ENCODE results near the gene VRTN.
"Not testable (repeated sequence)": the region's sequence is repeated elsewhere in the genome, so short reads cannot be mapped to it uniquely, and the experiment has no call there.

The VRTN gene

DNA sequence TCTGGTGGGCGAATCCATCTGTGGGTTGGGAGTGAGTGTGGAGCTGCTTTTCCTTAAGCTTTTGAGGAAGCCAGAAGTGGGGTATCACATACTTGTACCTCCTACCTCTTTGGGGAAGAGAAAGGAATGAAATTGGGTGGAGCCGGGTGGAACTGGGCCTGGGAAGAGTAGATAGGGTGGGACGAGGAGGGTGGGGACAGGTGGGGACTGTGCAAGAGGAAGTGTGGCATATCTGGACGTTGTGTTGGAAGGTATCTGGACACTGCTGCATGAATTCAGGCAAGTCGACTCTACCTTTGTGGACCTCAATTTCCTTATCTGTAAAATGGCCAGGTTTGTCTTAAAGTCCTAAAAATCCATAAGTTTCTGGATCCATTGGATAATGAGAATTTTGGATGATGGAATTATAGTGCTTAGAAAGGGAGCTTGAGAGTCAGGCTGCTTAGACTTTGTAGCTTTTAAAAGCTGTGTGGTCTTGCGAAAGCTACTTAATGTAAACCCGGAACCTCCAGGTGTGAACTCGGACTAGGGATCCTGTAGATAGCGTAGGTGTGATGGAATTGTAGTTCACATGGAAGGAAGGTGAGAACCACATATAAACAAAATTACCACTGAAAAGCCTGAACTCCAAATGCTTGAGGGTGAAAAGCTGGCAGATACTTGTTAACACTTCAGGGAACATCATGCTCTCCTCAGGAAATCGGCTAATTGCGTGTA, 2.1 kb downstream of the VRTN start:
- no peak for DNase-seq (ENCODE audit: low read depth)

DNA sequence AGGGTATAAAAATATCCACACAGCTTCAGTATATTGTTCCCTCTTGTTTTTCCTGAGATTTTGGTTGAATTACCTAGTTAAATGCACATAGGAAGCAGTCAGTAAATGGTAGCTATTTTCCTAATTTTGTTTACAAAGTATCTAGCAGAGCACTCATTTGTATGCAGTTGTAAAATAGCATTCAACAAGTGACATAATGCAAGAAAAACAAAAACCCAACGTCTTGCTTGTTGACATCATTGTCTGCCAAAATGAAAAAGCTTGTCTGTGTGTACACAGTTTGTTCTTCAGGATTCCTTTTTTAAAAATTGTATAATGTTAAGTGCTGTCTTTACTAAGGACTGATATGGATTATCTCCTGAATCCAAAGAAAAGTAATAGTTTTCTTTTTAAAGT, 2.7 kb downstream of the VRTN start:
- no peak for DNase-seq (ENCODE audit: low read depth)

DNA sequence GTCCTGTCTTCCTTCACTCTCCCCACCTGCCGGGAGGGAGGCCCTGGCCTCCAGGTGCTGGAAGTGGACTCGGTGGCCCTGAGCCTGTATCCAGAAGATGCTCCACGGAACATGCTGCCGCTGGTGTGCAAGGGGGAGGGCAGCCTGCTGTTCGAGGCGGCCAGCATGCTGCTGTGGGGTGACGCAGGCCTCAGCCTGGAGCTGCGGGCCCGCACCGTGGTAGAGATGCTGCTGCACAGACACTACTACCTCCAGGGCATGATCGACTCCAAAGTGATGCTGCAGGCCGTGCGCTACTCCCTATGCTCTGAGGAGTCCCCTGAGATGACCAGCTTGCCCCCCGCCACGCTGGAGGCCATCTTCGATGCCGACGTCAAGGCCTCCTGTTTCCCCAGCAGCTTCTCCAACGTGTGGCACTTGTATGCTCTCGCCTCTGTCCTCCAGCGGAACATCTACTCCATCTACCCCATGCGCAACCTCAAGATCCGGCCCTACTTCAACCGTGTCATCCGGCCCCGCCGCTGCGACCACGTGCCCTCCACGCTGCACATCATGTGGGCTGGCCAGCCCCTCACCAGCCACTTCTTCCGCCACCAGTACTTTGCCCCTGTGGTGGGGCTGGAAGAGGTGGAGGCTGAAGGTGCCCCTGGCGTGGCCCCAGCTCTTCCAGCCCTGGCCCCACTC, 8.8 kb downstream of the VRTN start:
- no peak for DNase-seq (ENCODE audit: low read depth)

DNA sequence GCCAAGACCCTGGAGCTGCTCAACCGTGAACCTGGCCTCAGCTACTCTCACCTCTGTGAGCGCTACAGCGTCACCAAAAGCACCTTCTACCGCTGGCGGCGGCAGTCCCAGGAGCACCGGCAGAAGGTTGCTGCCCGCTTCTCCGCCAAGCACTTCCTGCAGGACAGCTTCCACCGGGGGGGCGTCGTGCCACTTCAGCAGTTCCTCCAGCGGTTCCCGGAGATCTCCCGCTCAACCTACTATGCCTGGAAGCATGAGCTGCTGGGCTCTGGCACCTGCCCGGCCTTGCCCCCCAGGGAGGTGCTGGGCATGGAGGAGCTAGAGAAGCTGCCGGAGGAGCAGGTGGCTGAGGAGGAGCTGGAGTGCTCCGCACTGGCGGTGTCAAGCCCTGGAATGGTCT, 9.3 kb downstream of the VRTN start:
- DNase-seq (ENCODE audit: low read depth) = no peak

DNA sequence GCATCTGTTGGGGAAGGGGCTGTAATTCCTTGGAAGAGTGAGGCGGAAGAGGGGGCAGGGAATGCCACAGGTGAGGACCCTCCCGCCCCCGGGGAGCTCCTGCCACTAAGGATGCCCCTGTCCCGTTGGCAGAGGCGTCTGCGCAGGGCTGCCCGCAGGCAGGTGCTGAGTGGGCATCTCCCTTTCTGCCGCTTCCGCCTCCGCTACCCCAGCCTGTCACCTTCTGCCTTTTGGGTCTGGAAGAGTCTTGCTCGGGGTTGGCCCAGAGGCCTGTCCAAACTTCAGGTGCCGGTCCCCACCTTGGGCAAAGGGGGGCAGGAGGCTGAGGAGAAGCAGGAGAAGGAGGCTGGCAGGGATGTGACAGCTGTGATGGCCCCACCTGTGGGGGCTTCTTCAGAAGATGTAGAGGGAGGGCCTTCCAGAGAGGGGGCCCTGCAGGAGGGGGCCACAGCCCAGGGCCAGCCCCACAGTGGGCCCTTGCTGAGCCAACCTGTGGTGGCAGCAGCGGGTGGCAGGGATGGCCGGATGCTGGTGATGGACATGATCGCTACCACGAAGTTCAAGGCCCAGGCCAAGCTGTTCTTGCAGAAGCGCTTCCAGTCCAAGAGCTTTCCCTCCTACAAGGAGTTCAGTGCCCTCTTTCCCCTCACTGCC, 10.0 kb downstream of the VRTN start:
- DNase-seq (ENCODE audit: low read depth) = no peak

DNA sequence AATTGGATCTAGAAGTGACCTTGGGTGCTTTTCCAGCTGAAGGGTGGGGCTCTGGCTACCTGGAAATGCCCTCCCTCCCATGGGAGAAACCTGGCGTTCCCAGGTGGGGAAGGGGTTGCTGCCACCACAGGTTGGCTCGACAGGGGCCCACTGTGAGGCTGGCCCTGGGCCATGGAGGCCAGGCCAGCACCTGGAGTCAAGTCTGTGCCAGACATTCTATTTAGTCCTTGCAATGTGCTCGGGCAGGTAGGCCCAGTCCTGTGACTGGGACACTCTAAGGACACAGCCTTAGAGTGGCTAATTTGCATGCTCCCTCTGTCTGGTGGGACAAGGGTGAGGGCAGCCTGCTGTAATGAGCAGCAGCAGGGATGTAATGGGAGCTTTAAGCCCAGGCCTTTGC, 11.9 kb downstream of the VRTN start:
- DNase-seq (ENCODE audit: low read depth) = no peak

DNA sequence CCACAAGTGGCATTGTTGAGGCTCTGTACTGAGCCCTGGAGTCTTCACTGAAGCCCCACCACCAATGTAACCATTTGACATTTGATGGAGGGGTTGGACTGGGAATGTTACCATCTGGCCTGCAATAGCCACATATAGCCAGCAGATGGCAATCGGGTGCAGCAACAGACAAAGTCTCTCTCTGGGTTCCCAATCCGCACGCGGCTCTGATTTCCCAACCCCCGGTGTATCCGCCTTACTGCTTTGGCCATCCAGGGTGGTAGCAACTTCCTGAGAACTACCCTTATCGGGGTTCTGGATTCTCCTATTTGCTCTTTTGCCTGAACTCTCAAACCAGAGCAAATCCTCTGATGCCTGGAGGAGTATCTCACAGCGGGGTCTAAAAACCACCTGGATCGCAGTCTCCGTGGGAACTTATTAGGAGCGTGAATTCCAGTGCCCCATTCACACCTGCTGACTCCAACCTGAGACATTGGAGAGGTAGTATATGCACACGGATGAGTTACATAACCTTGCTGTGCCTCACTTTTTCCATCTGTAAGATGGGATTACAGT, 14.2 kb downstream of the VRTN start:
- peak; percentile 20 for DNase-seq (ENCODE audit: low read depth)

DNA sequence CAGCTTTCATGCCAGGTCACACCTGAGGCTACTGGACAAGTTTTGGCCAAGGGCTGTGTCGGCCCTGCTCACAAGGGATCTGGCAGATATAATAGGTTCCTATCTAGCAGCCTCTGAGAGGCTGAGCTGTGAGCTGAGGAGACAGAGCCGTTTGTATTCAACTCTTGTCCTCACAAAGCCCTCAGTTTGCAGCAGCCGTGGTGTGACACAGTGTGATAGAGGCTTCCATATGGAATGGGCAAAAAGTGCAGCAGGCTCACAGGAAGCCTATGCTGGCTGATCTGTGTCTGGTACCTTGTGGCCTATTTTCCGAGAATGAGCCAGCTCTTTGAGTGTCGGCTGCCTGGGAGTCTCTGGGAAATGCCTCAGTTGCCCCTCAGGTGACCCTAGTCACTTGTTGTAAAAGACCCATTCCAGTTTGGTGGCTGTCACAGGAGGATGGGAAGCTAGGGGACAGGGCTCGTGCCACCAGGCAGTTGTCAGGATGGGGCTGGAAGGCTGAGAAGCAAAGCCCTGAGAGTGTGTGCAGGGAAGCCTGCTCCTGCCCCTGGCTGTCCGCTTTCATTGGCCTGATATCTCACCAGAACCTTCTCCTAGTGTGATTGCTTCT, 16.1 kb downstream of the VRTN start:
- DNase-seq (ENCODE audit: low read depth) = no peak

DNA sequence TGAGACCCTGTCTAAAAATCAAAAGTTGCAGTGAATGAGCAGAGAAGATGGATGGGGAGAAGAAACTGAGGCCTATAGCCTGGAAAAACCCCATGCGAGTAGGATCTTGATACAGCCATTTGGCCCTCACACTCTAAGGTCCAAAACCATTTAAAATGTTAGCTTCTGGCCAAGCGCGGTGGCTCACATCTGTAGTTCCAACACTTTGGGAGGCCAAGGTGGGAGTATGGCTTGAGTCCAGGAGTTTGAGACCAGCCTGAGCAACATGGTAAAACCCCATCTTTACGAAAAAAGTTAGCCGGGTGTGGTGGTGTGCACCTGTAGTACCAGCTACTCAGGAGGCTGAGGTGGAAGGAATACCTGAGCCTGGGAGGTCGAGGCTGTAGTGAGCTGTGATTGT, 19.8 kb downstream of the VRTN start:
- DNase-seq (ENCODE audit: low read depth) = no peak

DNA sequence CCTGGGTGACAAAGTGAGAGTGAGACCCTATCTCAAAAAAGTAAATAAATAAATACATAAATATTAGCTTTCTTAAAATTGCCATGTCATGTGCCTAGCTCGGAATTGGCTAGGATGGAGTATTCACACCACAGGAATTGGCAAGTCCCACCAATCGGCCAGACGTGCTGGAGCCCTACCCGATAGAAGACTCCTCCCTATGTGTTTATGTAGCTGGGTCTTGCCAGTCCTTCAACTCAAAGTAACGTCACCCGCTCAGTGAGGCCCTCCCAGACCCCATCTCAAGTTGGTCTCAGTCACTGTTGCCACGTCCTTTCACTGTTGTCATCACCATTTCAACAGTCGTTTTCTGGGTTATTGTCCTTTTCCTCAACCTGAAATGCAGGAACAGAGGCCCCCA, 20.2 kb downstream of the VRTN start:
- no peak for DNase-seq (ENCODE audit: low read depth)

DNA sequence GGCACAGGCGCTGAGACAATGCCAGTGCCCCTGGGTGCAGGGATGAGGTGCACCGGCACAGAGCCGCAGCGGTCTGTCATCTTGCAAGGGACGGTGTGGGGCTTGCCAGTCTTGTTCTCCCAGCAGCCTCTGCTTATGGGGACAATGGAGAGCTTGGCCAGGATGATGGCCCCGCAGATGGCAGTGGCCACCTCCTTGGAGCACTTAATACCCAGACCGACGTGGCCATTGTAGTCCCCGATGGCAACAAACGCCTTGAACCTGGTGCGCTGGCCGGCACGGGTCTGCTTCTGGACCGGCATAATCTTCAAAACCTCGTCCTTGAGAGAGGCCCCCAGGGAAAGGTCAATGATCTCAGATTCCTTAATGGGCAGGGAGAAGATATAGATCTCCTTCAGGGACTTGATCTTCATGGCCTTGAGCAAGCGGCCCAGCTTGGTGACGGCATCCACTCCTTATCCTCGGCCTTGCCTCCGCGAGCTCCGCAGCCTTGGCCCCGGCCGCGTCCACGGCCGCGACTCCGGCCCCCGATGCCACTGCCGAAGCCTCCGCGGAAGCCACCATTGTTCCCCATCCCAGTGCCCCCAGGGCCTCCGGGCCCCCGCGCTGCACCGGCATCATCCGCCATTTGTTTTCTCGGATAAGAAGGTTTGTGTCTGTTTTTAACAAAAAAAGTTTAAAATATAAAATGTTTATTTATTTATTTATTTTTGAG, 29.9 kb downstream of the VRTN start:
- no peak for DNase-seq (ENCODE audit: low read depth)

DNA sequence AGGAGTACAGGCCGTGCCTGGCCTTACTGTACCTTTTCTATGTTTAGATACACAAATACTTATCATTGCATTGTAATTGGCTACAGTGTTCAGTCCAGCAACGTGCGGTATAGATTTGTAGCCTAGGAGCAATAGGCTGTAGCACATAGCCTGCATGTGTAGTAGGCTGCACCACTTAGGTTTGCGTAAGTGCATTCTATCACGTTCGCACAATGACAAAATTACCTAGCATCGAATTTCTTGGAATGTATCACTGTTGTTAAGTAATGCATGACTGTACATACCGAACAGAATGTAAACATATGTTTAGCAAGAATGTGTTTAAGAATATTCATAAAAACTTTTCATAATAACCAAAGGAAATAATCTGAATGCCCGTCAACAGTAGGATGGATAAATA, 31.9 kb downstream of the VRTN start:
- peak; percentile 4 for DNase-seq (ENCODE audit: low read depth)

DNA sequence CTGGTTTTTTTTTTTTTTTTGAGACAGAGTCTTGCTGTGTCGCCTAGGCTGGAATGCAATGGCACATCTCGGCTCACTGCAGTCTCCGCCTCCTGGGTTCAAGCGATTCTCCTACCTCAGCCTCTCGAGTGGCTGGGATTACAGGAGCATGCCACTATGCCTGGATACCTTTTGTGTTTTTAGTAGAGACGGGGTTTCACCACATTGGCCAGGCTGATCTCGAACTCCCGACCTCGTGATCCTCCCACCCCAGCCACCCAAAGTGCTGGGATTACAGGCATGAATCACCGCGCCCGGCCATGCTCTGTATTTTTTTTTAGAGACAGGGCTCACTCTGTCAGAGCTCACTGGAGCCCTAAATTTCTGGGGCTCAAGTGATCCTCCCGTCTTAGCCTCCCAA, 32.6 kb downstream of the VRTN start:
- no peak for DNase-seq (ENCODE audit: low read depth)

DNA sequence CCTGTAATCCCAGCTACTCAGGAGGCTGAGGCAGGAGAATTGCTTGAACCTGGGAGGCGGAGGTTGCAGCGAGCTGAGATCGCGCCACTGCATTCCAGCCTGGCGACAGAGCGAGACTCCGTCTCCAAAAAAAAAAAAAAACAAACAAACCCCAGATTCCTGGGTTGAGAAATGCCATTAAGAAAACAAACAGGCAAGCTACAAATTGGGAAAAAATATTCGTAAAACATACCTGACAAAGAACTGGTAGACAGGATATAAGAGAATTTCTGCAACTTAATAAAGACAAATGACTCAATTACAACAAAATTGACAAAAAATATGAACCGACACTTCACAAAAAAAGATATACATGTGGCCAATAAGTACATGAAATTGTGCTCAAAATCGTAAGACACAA, 33.3 kb downstream of the VRTN start:
- not testable (repeated sequence) for DNase-seq (ENCODE audit: low read depth)

DNA sequence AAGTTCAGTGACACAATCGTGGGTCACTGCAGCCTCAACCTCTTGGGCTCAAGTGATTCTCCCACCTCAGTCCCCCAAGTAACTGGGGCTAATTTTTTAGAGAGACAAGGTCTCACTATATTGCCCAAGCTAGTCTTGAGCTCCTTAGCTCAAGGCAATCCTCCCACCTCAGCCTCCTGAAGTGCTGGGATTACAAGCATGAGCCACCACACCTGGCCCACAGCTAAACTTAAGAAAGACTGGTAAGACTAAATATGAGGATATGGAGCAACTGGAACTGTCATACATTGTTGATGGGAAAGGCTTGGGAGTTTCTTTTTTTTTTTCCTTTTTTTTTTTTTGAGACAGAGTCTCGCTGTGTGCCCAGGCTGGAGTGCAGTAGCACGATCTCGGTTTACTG, 34.0 kb downstream of the VRTN start:
- no peak for DNase-seq (ENCODE audit: low read depth)

DNA sequence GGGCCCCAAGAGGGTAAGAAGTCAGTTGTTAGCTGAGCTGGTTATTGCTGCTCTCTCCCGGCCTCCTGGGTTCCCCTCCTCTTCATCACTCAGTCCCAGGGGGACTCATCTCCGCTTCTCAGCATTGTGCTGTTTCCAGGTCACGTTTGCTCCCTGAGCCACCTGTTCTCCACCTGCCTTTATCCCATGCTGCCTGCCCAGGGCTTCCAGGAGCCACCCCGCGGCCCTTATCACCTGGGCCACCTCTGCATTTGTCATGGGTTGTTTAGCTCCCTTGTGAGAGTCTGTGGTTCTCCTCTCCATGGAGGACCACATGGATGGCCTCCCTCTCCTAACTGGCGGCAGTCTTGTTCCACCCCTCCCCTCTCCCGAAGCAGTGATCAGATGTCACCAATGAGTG, 41.7 kb downstream of the VRTN start:
- DNase-seq (ENCODE audit: low read depth) = no peak

DNA sequence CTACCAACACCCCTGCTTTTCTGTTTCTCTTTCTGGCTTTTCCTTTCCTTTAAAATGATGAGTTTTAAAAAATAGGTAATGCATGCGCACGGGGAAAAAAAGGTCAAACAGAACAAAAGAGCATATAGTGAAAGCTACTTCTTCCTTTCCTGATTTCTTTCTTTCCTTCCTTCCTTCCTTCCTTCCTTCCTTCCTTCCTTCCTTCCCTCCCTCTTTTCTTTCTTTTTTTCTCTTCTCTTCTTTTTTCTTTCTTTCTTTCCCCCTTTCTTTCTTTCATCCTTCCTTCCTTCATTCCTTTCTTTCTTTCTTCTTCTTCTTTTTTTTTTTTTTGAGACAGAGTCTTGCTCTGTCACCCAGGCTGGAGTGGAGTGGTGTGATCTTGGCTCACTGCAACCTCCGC, 42.2 kb downstream of the VRTN start:
- not testable (repeated sequence) for DNase-seq (ENCODE audit: low read depth)

DNA sequence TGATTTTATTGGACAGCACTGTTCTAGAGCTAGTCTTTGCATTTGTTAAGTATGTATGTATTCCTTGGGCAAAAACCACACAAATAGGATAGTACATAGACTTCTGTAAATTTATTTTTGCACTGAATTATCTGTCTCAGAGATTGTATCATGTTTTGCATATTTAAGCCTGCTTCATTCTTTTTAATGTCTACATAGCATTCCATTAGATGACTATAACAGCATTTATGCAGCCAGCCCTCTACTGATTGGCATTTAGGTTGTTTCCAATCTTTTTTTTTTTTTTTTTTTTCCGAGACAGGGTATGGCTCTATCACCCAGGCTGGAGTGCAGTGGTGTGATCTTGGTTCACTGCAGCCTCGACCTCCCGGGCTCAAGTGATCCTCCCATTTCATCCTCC, 43.2 kb downstream of the VRTN start:
- no peak for DNase-seq (ENCODE audit: low read depth)

DNA sequence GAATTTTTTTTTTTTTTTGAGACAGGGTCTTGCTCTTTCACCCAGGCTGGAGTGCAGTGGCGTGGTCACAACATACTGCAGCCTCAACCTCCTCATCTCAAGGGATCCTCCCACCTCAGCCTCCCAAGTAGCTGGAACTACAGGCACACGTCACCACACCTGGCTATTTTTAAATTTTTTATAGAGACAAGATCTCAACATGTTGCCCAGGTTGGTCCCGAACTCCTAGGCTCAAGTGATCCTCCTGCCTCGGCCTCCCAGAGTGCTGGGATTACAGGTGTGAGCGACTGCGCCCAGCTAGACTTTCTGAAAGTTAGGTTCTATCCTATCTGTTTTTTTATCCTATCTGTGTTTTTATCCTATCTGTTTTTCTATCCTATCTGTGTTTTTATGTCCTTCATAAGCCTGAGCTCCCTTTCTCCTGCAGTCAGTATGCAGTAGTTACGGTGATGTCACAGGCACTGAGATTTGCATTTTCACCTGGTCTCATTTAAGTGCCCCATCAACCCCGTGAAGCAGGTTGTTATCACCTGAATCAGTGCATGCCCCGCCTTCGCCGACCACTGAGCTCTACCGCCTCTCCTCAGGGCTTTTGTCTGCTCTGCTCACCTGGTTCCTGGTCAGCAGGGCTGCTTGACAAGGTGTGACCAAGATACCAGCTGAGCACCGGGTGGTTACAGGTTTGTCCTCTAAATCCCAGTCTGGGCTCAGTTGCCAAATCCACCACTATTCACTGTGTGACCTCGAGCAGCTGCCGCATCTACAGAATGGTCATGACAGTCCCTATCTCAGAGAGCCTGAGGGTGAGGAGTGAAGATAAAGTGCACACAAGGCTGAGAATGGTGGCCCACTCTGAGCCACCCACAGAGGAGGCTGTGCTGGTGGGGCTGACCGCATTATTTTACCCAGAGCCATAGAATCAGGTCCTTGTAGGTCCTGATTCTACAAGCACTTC, 44.6 kb downstream of the VRTN start:
- no peak for DNase-seq (ENCODE audit: low read depth)

DNA sequence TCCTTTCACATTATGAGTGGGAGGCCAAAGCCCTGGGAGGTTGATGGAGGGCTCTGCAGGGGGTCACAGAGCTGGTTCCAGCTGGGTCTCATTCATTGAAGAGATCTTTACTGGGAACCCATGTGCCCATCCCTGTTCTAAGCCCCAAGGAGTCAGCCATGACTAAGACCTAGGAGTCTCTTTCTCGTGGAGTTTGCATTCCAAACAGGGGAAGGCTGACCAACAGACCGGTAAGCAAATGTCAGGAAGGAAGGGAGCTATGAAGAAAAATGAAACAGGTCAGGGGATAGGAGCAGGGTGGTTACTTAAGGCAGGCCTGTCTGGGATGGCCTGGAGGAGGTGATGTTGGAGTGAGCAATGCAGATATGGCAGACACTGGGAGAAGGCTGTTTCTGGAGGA, 46.3 kb downstream of the VRTN start:
- no peak for DNase-seq (ENCODE audit: low read depth)

DNA sequence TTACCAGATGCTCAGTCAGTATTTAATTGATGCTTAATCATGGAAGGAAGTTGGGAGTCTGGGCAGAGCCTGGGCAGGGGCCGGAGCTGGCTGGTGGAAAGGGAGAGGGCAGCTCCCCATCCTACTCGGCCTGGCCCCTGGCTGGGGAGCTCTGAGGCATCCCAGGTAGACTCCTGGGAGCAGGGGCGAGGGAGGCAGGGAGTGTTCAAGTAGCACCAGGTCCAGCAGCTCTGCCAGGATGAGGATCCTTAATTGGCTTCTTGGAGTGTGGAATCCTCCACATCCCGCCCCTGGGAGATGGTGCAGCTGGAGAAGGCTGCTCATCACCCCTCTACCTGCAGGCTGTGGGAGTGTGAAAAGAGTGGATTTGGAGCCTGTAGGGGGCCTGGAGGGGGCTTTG, 46.8 kb downstream of the VRTN start:
- no peak for DNase-seq (ENCODE audit: low read depth)
